Activated CD8-positive, alpha-beta T cell treated with anti-CD3 and anti-CD28 coated beads, Interleukin-2, amount 10 ng/mL, durations not matched to agents 7 days and 5 days (primary cell): ENCODE measurements around the gene MBD5. TPM values are rescaled to one million over a fixed set of nuclear protein-coding genes. Genes with fewer than 3 reads are reported as not detected.

Experiments
- ATAC-seq: fragments of 150-1000 bp; cut with Tn5 transposase; one replicate; pipeline ENCODE4 v1.10.0; 2021; ENCODE audit warnings: moderate library complexity
- CTCF ChIA-PET: fragments of 350-600 bp; sonication (Branson Sonifier 250); formaldehyde crosslinking; loops from one replicate; lab custom pipeline; 2021; ENCODE audit warnings: antibody characterized with exemption; lab: Charles Lee
- POLR2A ChIA-PET: fragments of 350-600 bp; sonication (Branson Sonifier 250); formaldehyde crosslinking; loops from one replicate; lab custom pipeline; 2021; ENCODE audit warnings: antibody characterized with exemption; lab: Charles Lee
- DNase-seq: peaks from one replicate; pipeline ENCODE4 v3.0.0-alpha.2; 2020
- H3K27ac Mint-ChIP-seq: one replicate; pipeline ENCODE4 v1.8.0; 2021; ENCODE audit warnings: mild to moderate bottlenecking, mixed read lengths
- H3K27me3 Mint-ChIP-seq: one replicate; pipeline ENCODE4 v1.8.0; 2021; ENCODE audit warnings: low read depth, mixed read lengths
- H3K36me3 Mint-ChIP-seq: one replicate; pipeline ENCODE4 v1.8.0; 2021; ENCODE audit warnings: low read depth, mixed read lengths
- H3K4me1 Mint-ChIP-seq: one replicate; pipeline ENCODE4 v1.8.0; 2021; ENCODE audit warnings: low read depth, mixed read lengths
- H3K4me3 Mint-ChIP-seq: one replicate; pipeline ENCODE4 v1.8.0; 2021; ENCODE audit warnings: mild to moderate bottlenecking, mixed read lengths
- H3K9me3 Mint-ChIP-seq: one replicate; pipeline ENCODE4 v1.8.0; 2022; ENCODE audit warnings: mixed read lengths; ENCODE audit not compliant: insufficient read depth
- total RNA-seq, 2 experiments: library from RNA; stranded (reverse); gene quantifications; one replicate each; pipeline ENCODE4 v1.2.3, GENCODE V29; 2021

The MBD5 gene
- total RNA-seq, 2 experiments from 2014 or later, result 27.0 to 31.3 TPM

- H3K9me3 Mint-ChIP-seq, result no peaks in the 10 kb centered on the region
- H3K4me1 Mint-ChIP-seq, result peaks cover 32% of the 10 kb centered on the region
- ChIA-PET CTCF (no interaction called here), POLR2A (interaction anchor here (0.7 to 0.8 kb wide), 2 partner anchors 15 to 144 kb away, joined by 3 read pairs; no protein-coding TSS in a partner anchor)
- peaks cover 3% of the 10 kb centered on the region for H3K36me3 Mint-ChIP-seq
- H3K4me3 Mint-ChIP-seq, result peak overlapping the region; percentile 36
- no peak for DNase-seq
- no peak for ATAC-seq
- no peak overlapping the region for H3K27ac Mint-ChIP-seq
- no peaks in the 10 kb centered on the region for H3K27me3 Mint-ChIP-seq
Measured at GRCh38 chr2:148512501-148512900, 491.6 kb downstream of the MBD5 start.

- Mint-ChIP-seq H3K36me3 (peaks cover 3% of the 10 kb centered on the region), H3K9me3 (no peaks in the 10 kb centered on the region), H3K4me3 (no peak overlapping the region), H3K4me1 (peaks cover 32% of the 10 kb centered on the region), H3K27me3 (no peaks in the 10 kb centered on the region), H3K27ac (no peak overlapping the region)
- no peak for DNase-seq
- ATAC-seq, result no peak
- POLR2A ChIA-PET, result no interaction called here
- CTCF ChIA-PET, result no interaction called here
Measured at GRCh38 chr2:148513427-148513826, 492.5 kb downstream of the MBD5 start.

GRCh38 chr2:148515120-148515519, 494.2 kb downstream of the MBD5 start:
- CTCF ChIA-PET, result interaction anchor here (0.6 kb wide), 1 partner anchor 9 kb away, joined by 3 read pairs; no protein-coding TSS in a partner anchor
- Mint-ChIP-seq H3K27me3 (no peaks in the 10 kb centered on the region), H3K9me3 (no peaks in the 10 kb centered on the region), H3K36me3 (peaks cover 3% of the 10 kb centered on the region), H3K4me3 (no peak overlapping the region), H3K4me1 (peaks cover 19% of the 10 kb centered on the region), H3K27ac (no peak overlapping the region)
- POLR2A ChIA-PET, result no interaction called here
- ATAC-seq (peak; percentile 67), DNase-seq (no peak)

GRCh38 chr2:148515976-148516375, 495.1 kb downstream of the MBD5 start:
- Mint-ChIP-seq H3K4me1 (peaks cover 23% of the 10 kb centered on the region), H3K27ac (no peak overlapping the region), H3K27me3 (no peaks in the 10 kb centered on the region), H3K9me3 (no peaks in the 10 kb centered on the region), H3K4me3 (no peak overlapping the region), H3K36me3 (peaks cover 3% of the 10 kb centered on the region)
- POLR2A ChIA-PET, result no interaction called here
- ATAC-seq (no peak), DNase-seq (no peak)
- CTCF ChIA-PET, result no interaction called here

- Mint-ChIP-seq H3K27me3 (no peaks in the 10 kb centered on the region), H3K4me1 (peaks cover 25% of the 10 kb centered on the region), H3K9me3 (no peaks in the 10 kb centered on the region), H3K36me3 (peaks cover 3% of the 10 kb centered on the region), H3K4me3 (no peak overlapping the region), H3K27ac (no peak overlapping the region)
- ATAC-seq (no peak), DNase-seq (no peak)
- POLR2A ChIA-PET, result no interaction called here
- CTCF ChIA-PET, result interaction anchor here (1.2 kb wide), 2 partner anchors 7 to 9 kb away, joined by 3 to 5 read pairs; no protein-coding TSS in a partner anchor
Measured at GRCh38 chr2:148517296-148517695, 496.4 kb downstream of the MBD5 start.

GRCh38 chr2:148517822-148518221, 496.9 kb downstream of the MBD5 start:
- H3K4me1 Mint-ChIP-seq, result peaks cover 22% of the 10 kb centered on the region
- H3K4me3 Mint-ChIP-seq, result no peak overlapping the region
- peaks cover 3% of the 10 kb centered on the region for H3K36me3 Mint-ChIP-seq
- no peak for ATAC-seq
- no peaks in the 10 kb centered on the region for H3K27me3 Mint-ChIP-seq
- no peak overlapping the region for H3K27ac Mint-ChIP-seq
- CTCF ChIA-PET, result interaction anchor here (1.2 kb wide), 2 partner anchors 8 to 9 kb away, joined by 3 to 5 read pairs; no protein-coding TSS in a partner anchor
- POLR2A ChIA-PET, result no interaction called here
- no peaks in the 10 kb centered on the region for H3K9me3 Mint-ChIP-seq
- no peak for DNase-seq

- ATAC-seq (no peak), DNase-seq (no peak)
- H3K27me3 Mint-ChIP-seq, result no peaks in the 10 kb centered on the region
- no peak overlapping the region for H3K4me3 Mint-ChIP-seq
- H3K4me1 Mint-ChIP-seq, result peaks cover 31% of the 10 kb centered on the region
- ChIA-PET POLR2A (no interaction called here), CTCF (interaction anchor here (6.3 kb wide), 1 partner anchor 9 kb away, joined by 71 read pairs; no protein-coding TSS in a partner anchor)
- no peak overlapping the region for H3K27ac Mint-ChIP-seq
- H3K9me3 Mint-ChIP-seq, result no peaks in the 10 kb centered on the region
- H3K36me3 Mint-ChIP-seq, result peaks cover 3% of the 10 kb centered on the region
Measured at GRCh38 chr2:148519013-148519412, 498.1 kb downstream of the MBD5 start.

- ATAC-seq (no peak), DNase-seq (no peak)
- H3K27ac Mint-ChIP-seq, result no peak overlapping the region
- no peaks in the 10 kb centered on the region for H3K27me3 Mint-ChIP-seq
- H3K36me3 Mint-ChIP-seq, result peaks cover 2% of the 10 kb centered on the region
- H3K9me3 Mint-ChIP-seq, result no peaks in the 10 kb centered on the region
- ChIA-PET CTCF (interaction anchor here (1.4 to 6.3 kb wide), 3 partner anchors 12 to 124 kb away, joined by 4 to 71 read pairs (median 25); no protein-coding TSS in a partner anchor), POLR2A (interaction anchor here (0.6 kb wide), 1 partner anchor 48 kb away, joined by 3 read pairs; no protein-coding TSS in a partner anchor)
- peaks cover 46% of the 10 kb centered on the region for H3K4me1 Mint-ChIP-seq
- no peak overlapping the region for H3K4me3 Mint-ChIP-seq
Measured at GRCh38 chr2:148521181-148521580, 500.3 kb downstream of the MBD5 start.

- H3K36me3 Mint-ChIP-seq, result peaks cover 2% of the 10 kb centered on the region
- ChIA-PET POLR2A (interaction anchor here (0.7 to 2.0 kb wide), 3 partner anchors 14 to 30 kb away, joined by 3 to 12 read pairs (median 10); no protein-coding TSS in a partner anchor), CTCF (interaction anchor here (1.8 to 6.3 kb wide), 5 partner anchors 12 to 533 kb away, joined by 5 to 71 read pairs (median 13); no protein-coding TSS in a partner anchor)
- DNase-seq, result no peak
- H3K4me1 Mint-ChIP-seq, result peaks cover 64% of the 10 kb centered on the region
- H3K27ac Mint-ChIP-seq, result peak overlapping the region; percentile 57
- no peak for ATAC-seq
- H3K9me3 Mint-ChIP-seq, result no peaks in the 10 kb centered on the region
- no peaks in the 10 kb centered on the region for H3K27me3 Mint-ChIP-seq
- H3K4me3 Mint-ChIP-seq, result no peak overlapping the region
Measured at GRCh38 chr2:148523315-148523714, 502.4 kb downstream of the MBD5 start.

- H3K9me3 Mint-ChIP-seq, result no peaks in the 10 kb centered on the region
- H3K4me1 Mint-ChIP-seq, result peaks cover 75% of the 10 kb centered on the region
- peaks cover 2% of the 10 kb centered on the region for H3K36me3 Mint-ChIP-seq
- peak; percentile 84 for ATAC-seq
- DNase-seq, result peak; percentile 74
- ChIA-PET POLR2A (interaction anchor here (0.5 to 2.0 kb wide), 12 partner anchors 14 to 1515 kb away, joined by 3 to 12 read pairs (median 4); partner anchors contain the start of genes EPC2, MBD5 and ORC4), CTCF (interaction anchor here (0.8 to 6.3 kb wide), 9 partner anchors 10 to 535 kb away, joined by 3 to 71 read pairs (median 5); no protein-coding TSS in a partner anchor)
- peak overlapping the region; percentile 87 for H3K27ac Mint-ChIP-seq
- H3K4me3 Mint-ChIP-seq, result peak overlapping the region; percentile 17
- H3K27me3 Mint-ChIP-seq, result no peaks in the 10 kb centered on the region
Measured at GRCh38 chr2:148524519-148524919, 503.6 kb downstream of the MBD5 start.

GRCh38 chr2:148525130-148525529, 504.2 kb downstream of the MBD5 start:
- Mint-ChIP-seq H3K4me3 (no peak overlapping the region), H3K36me3 (peaks cover 2% of the 10 kb centered on the region), H3K27ac (peak overlapping the region; percentile 87), H3K9me3 (no peaks in the 10 kb centered on the region), H3K27me3 (no peaks in the 10 kb centered on the region), H3K4me1 (peaks cover 80% of the 10 kb centered on the region)
- DNase-seq (no peak), ATAC-seq (peak; percentile 1)
- ChIA-PET CTCF (interaction anchor here (0.8 to 6.3 kb wide), 6 partner anchors 13 to 119 kb away, joined by 3 to 71 read pairs (median 8); no protein-coding TSS in a partner anchor), POLR2A (interaction anchor here (0.8 to 2.0 kb wide), 8 partner anchors 13 to 504 kb away, joined by 3 to 12 read pairs (median 6); partner anchors contain the start of genes MBD5 and ORC4)
